CD4-positive, alpha-beta memory T cell (primary cell): ENCODE data around the gene SYT1. TPM values are rescaled to one million over a fixed set of nuclear protein-coding genes. Genes with fewer than 3 reads are reported as not detected.

Source experiments
- CTCF ChIA-PET: fragments of 350-600 bp; sonication (Branson Sonifier 250); formaldehyde crosslinking; loops from one replicate; lab custom pipeline; 2021; ENCODE audit warnings: inconsistent platforms; ENCODE audit not compliant: partially characterized antibody; lab: Charles Lee
- POLR2A ChIA-PET: fragments of 350-600 bp; sonication (Branson Sonifier 250); formaldehyde crosslinking; loops from one replicate; lab custom pipeline; 2021; ENCODE audit not compliant: partially characterized antibody; lab: Charles Lee
- DNase-seq, 5 donors: peaks; one replicate each; pipeline versions ENCODE4 v3.0.0 to v3.0.0-alpha.2; 2020 to 2022; ENCODE audit warnings: mixed read lengths in 1 of 5
- H3K27ac ChIP-seq: one replicate; pipeline ENCODE4 v1.7.0; 2013; ENCODE audit warnings: low read depth, low read length
- H3K27me3 ChIP-seq: 2 replicates; pipeline ENCODE4 v1.7.0; 2013; ENCODE audit warnings: mild to moderate bottlenecking, low read length, moderate library complexity; ENCODE audit not compliant: insufficient read depth
- H3K36me3 ChIP-seq: 2 replicates; pipeline ENCODE4 v1.7.0; 2013; ENCODE audit warnings: mild to moderate bottlenecking, low read length, moderate library complexity; ENCODE audit not compliant: insufficient read depth
- H3K4me1 ChIP-seq: 2 replicates; pipeline ENCODE4 v1.7.0; 2013; ENCODE audit warnings: mild to moderate bottlenecking, low read length, moderate library complexity; ENCODE audit not compliant: insufficient read depth
- H3K4me3 ChIP-seq, 2 donors: one replicate each; pipeline ENCODE4 v1.7.0; 2013; ENCODE audit warnings: low read length in 2 of 2, mild to moderate bottlenecking in 1 of 2
- H3K9me3 ChIP-seq, 2 donors: one replicate each; pipeline ENCODE4 v1.7.0; 2013; ENCODE audit warnings: low read length in 2 of 2, control low read depth in 1 of 2; ENCODE audit not compliant: control insufficient read depth in 1 of 2
- H3K27ac Mint-ChIP-seq, 7 donors: one replicate each; pipeline ENCODE4 v1.8.0; 2020 to 2021; ENCODE audit warnings: mixed read lengths in 7 of 7, mild to moderate bottlenecking in 6 of 7, inconsistent platforms in 3 of 7, moderate library complexity in 3 of 7
- H3K27me3 Mint-ChIP-seq, 2 donors: one replicate each; pipeline ENCODE4 v1.8.0; 2020 to 2021; ENCODE audit warnings: mixed read lengths in 2 of 2
- H3K36me3 Mint-ChIP-seq, 2 donors: one replicate each; pipeline ENCODE4 v1.8.0; 2020 to 2021; ENCODE audit warnings: mixed read lengths in 2 of 2, inconsistent platforms in 1 of 2, mild to moderate bottlenecking in 1 of 2
- H3K4me1 Mint-ChIP-seq, 4 donors: one replicate each; pipeline ENCODE4 v1.8.0; 2020 to 2021; ENCODE audit warnings: mixed read lengths in 4 of 4, mild to moderate bottlenecking in 1 of 4
- H3K4me3 Mint-ChIP-seq, 8 donors: one replicate each; pipeline ENCODE4 v1.8.0; 2020 to 2021; ENCODE audit warnings: mixed read lengths in 8 of 8, mild to moderate bottlenecking in 7 of 8, moderate library complexity in 6 of 8, inconsistent platforms in 3 of 8
- H3K9me3 Mint-ChIP-seq, 8 donors: one replicate each; pipeline ENCODE4 v1.8.0; 2020 to 2021; ENCODE audit warnings: mixed read lengths in 8 of 8, mild to moderate bottlenecking in 5 of 8, inconsistent platforms in 3 of 8, moderate library complexity in 1 of 8
- intact Hi-C: fragments of 100-400 bp; cut with micrococcal nuclease; formaldehyde crosslinking; loops from one replicate; pipeline ENCODE4 v1.15.1; 2023
- polyA plus RNA-seq, 2 donors: library from polyadenylated mRNA; unstranded; fragments of 300-500 nt; fragmentation: Illumina TruSeq; gene quantifications; one replicate each; pipeline ENCODE4 v1.2.3, GENCODE V29; 2021
- total RNA-seq, 2 experiments: library from RNA; stranded (reverse); gene quantifications; one replicate each; pipeline ENCODE4 v1.2.3, GENCODE V29; 2021

SYT1 gene
- total and polyA plus RNA-seq, 4 experiments from 2014 or later, result not detected

- ChIA-PET CTCF (no interaction called here), POLR2A (no interaction called here)
- Histone ChIP-seq H3K4me3 (no peak overlapping the region), H3K27ac (no peak overlapping the region), H3K9me3 (no peaks in the 10 kb centered on the region), H3K27me3 (no peaks in the 10 kb centered on the region), H3K36me3 (no peaks in the 10 kb centered on the region), H3K4me1 (no peaks in the 10 kb centered on the region)
- DNase-seq, result no peak
- H3K36me3 Mint-ChIP-seq, result no peaks in the 10 kb centered on the region
- H3K27me3 Mint-ChIP-seq, result no peaks in the 10 kb centered on the region
- no peak overlapping the region for H3K4me3 Mint-ChIP-seq
- intact Hi-C loops, result no loop called here
- H3K9me3 Mint-ChIP-seq, result peaks cover 0 to 10% (median 7%) of the 10 kb centered on the region in 8 donors
- H3K4me1 Mint-ChIP-seq, result no peaks in the 10 kb centered on the region
- H3K27ac Mint-ChIP-seq, result no peak overlapping the region
Measured at GRCh38 chr12:78966926-78967325, 102.4 kb downstream of the SYT1 start.

GRCh38 chr12:78968226-78968625 is 103.7 kb downstream of the SYT1 start:
- no peaks in the 10 kb centered on the region for H3K27me3 ChIP-seq
- Mint-ChIP-seq H3K4me1 (no peaks in the 10 kb centered on the region), H3K27me3 (no peaks in the 10 kb centered on the region), H3K9me3 (peaks cover 0 to 10% (median 5%) of the 10 kb centered on the region in 8 donors), H3K36me3 (no peaks in the 10 kb centered on the region), H3K27ac (no peak overlapping the region), H3K4me3 (no peak overlapping the region)
- no peak for DNase-seq
- intact Hi-C loops, result no loop called here
- no peak overlapping the region for H3K4me3 ChIP-seq
- H3K4me1 ChIP-seq, result no peaks in the 10 kb centered on the region
- H3K36me3 ChIP-seq, result no peaks in the 10 kb centered on the region
- no peaks in the 10 kb centered on the region for H3K9me3 ChIP-seq
- ChIA-PET CTCF (no interaction called here), POLR2A (no interaction called here)
- H3K27ac ChIP-seq, result no peak overlapping the region

GRCh38 chr12:78970041-78970440 is 105.5 kb downstream of the SYT1 start:
- Mint-ChIP-seq H3K27me3 (no peaks in the 10 kb centered on the region), H3K4me1 (no peaks in the 10 kb centered on the region), H3K36me3 (no peaks in the 10 kb centered on the region), H3K4me3 (no peak overlapping the region), H3K9me3 (peaks cover 3 to 10% (median 5%) of the 10 kb centered on the region in 8 donors), H3K27ac (no peak overlapping the region)
- Histone ChIP-seq H3K4me1 (no peaks in the 10 kb centered on the region), H3K36me3 (no peaks in the 10 kb centered on the region), H3K4me3 (no peak overlapping the region), H3K9me3 (no peaks in the 10 kb centered on the region), H3K27ac (no peak overlapping the region), H3K27me3 (no peaks in the 10 kb centered on the region)
- DNase-seq, result no peak
- ChIA-PET CTCF (no interaction called here), POLR2A (no interaction called here)
- intact Hi-C loops, result no loop called here

GRCh38 chr12:78977304-78977867 is 112.8 kb downstream of the SYT1 start:
- Mint-ChIP-seq H3K27ac (no peak overlapping the region), H3K4me1 (no peaks in the 10 kb centered on the region)
- DNase-seq, result no peak

GRCh38 chr12:78994168-78994791 is 129.7 kb downstream of the SYT1 start:
- no peak overlapping the region for H3K4me3 ChIP-seq
- DNase-seq, result no peak
- H3K27ac ChIP-seq, result no peak overlapping the region
- H3K27me3 ChIP-seq, result no peaks in the 10 kb centered on the region
- no peak overlapping the region for H3K27ac Mint-ChIP-seq
- intact Hi-C loops, result no loop called here
- ChIA-PET POLR2A (no interaction called here), CTCF (no interaction called here)
- no peaks in the 10 kb centered on the region for H3K4me1 Mint-ChIP-seq
- no peaks in the 10 kb centered on the region for H3K4me1 ChIP-seq
- no peaks in the 10 kb centered on the region for H3K27me3 Mint-ChIP-seq
- H3K4me3 Mint-ChIP-seq, result no peak overlapping the region
- peaks cover under 1 to 15% (median 5%) of the 10 kb centered on the region in 8 donors for H3K9me3 Mint-ChIP-seq
- no peaks in the 10 kb centered on the region for H3K9me3 ChIP-seq
- no peaks in the 10 kb centered on the region for H3K36me3 Mint-ChIP-seq
- no peaks in the 10 kb centered on the region for H3K36me3 ChIP-seq

More at GRCh38 chr12:78977304-78977867, 112.8 kb downstream of the SYT1 start:
- Mint-ChIP-seq H3K9me3 (peaks cover 0 to 6% (median 4%) of the 10 kb centered on the region in 8 donors), H3K27me3 (no peaks in the 10 kb centered on the region), H3K36me3 (no peaks in the 10 kb centered on the region), H3K4me3 (no peak overlapping the region)
- intact Hi-C loops, result no loop called here
- Histone ChIP-seq H3K27ac (no peak overlapping the region), H3K27me3 (no peaks in the 10 kb centered on the region), H3K9me3 (no peaks in the 10 kb centered on the region), H3K4me3 (no peak overlapping the region), H3K36me3 (no peaks in the 10 kb centered on the region), H3K4me1 (no peaks in the 10 kb centered on the region)
- POLR2A ChIA-PET, result no interaction called here
- CTCF ChIA-PET, result no interaction called here

GRCh38 chr12:79000501-79000900 is 135.9 kb downstream of the SYT1 start:
- DNase-seq, result no peak
- Histone ChIP-seq H3K27ac (no peak overlapping the region), H3K4me1 (no peaks in the 10 kb centered on the region), H3K9me3 (no peaks in the 10 kb centered on the region), H3K4me3 (no peak overlapping the region), H3K36me3 (no peaks in the 10 kb centered on the region), H3K27me3 (no peaks in the 10 kb centered on the region)
- Mint-ChIP-seq H3K36me3 (no peaks in the 10 kb centered on the region), H3K9me3 (peaks cover 0 to 11% (median 2%) of the 10 kb centered on the region in 8 donors), H3K4me1 (no peaks in the 10 kb centered on the region), H3K27me3 (no peaks in the 10 kb centered on the region), H3K27ac (no peak overlapping the region), H3K4me3 (no peak overlapping the region)
- CTCF ChIA-PET, result no interaction called here
- POLR2A ChIA-PET, result no interaction called here
- intact Hi-C loops, result no loop called here

- no peak overlapping the region for H3K4me3 Mint-ChIP-seq
- H3K4me1 Mint-ChIP-seq, result no peaks in the 10 kb centered on the region
- no peak overlapping the region for H3K27ac Mint-ChIP-seq
- no peaks in the 10 kb centered on the region for H3K4me1 ChIP-seq
- H3K27me3 ChIP-seq, result no peaks in the 10 kb centered on the region
- H3K27ac ChIP-seq, result no peak overlapping the region
- H3K36me3 Mint-ChIP-seq, result no peaks in the 10 kb centered on the region
- CTCF ChIA-PET, result no interaction called here
- H3K4me3 ChIP-seq, result no peak overlapping the region
- POLR2A ChIA-PET, result no interaction called here
- no peak for DNase-seq
- H3K27me3 Mint-ChIP-seq, result no peaks in the 10 kb centered on the region
- intact Hi-C loops, result no loop called here
- peaks cover 0 to 12% (median 3%) of the 10 kb centered on the region in 8 donors for H3K9me3 Mint-ChIP-seq
- no peaks in the 10 kb centered on the region for H3K36me3 ChIP-seq
- no peaks in the 10 kb centered on the region for H3K9me3 ChIP-seq
Measured at GRCh38 chr12:79001404-79001803, 136.8 kb downstream of the SYT1 start.
